ENCODE results near the gene GPC5. TPM values are rescaled to one million over a fixed set of nuclear protein-coding genes. Genes with fewer than 3 reads are reported as not detected.
A peak's percentile ranks its signal among the peaks of the same experiment; 100 is the strongest.

Gene GPC5
- total and polyA plus RNA-seq, 2 of the 13 experiments (the other 11 are each of a cell fraction or from before 2014, with no cell fraction given) = 0.02 to 0.07 TPM

- H3K4me2 ChIP-seq (ENCODE audit: low read depth, low read length) = no peak overlapping the region
- no peak overlapping the region for H2AFZ ChIP-seq (ENCODE audit: low read length)
- no peaks in the 10 kb centered on the region for H3K79me2 ChIP-seq (ENCODE audit: insufficient read depth, low read length)
- no peaks in the 10 kb centered on the region for H3K36me3 ChIP-seq (replicated peaks in 1 of 2; ENCODE audit: control insufficient read depth in 1 of 2, insufficient read depth in 2 of 2, low read length in 2 of 2)
- H3K27me3 ChIP-seq (ENCODE audit: control insufficient read depth in 1 of 2, insufficient read depth in 2 of 2, low read length in 2 of 2) = no peaks in the 10 kb centered on the region; a peak in 1 of 5 replicates
- POLR2A ChIA-PET = no interaction called here
- H3K4me3 ChIP-seq (replicated peaks in 1 of 3; ENCODE audit: insufficient read depth in 1 of 3, low read depth in 2 of 3, low read length in 3 of 3) = no peak overlapping the region
- ATAC-seq = peak; percentile 82
- no peaks in the 10 kb centered on the region for H3K4me1 ChIP-seq (ENCODE audit: insufficient read depth, low read length)
- peak; percentile 28 for DNase-seq (ENCODE audit: low spot score)
- TF ChIP-seq RBFOX2 (IDR thresholded peaks at IDR 0.05; ENCODE audit: low read depth, low read length) (no peak), ZNF607 (CRISPR knock-in tag; IDR thresholded peaks at IDR 0.05; ENCODE audit: borderline replicate concordance) (no peak), TBX2 (CRISPR knock-in tag; IDR thresholded peaks at IDR 0.05; ENCODE audit: borderline replicate concordance) (no peak), STAG1 (CRISPR knock-in tag; IDR thresholded peaks at IDR 0.05) (peak; percentile 50), CTCF (CRISPR knock-in tag; IDR thresholded peaks at IDR 0.05) (peak; percentile 55), SMC3 (IDR thresholded peaks at IDR 0.05; ENCODE audit: low read length) (peak; percentile 60), ZNF337 (CRISPR knock-in tag; IDR thresholded peaks at IDR 0.05; ENCODE audit: borderline replicate concordance, low read depth) (no peak)
- 21% methylated on average over 4 of the region's 4 CpGs for WGBS (ENCODE audit: low lambda C conversion rate)
- no peak overlapping the region for H3K27ac ChIP-seq (ENCODE audit: extremely low read length, insufficient read depth, low read length)
- FAIRE-seq = peak; percentile 73
- intact Hi-C loops (cut with micrococcal nuclease; ENCODE audit: unreplicated experiment) (loop anchor here (1.0 kb wide), 1 partner anchor 128 kb away; no protein-coding TSS in a partner anchor), in situ Hi-C loops (cut with HindIII; ENCODE audit: extremely low pct_ligation_motif_present, low pct_unique_long_range_greater_than_20kb) (loop anchor here (10.0 kb wide), 1 partner anchor 120 kb away; no protein-coding TSS in a partner anchor)
- CTCF ChIA-PET (ENCODE audit: low intra/inter-chr PET ratio, low total read pairs) = interaction anchor here (2.9 kb wide), 1 partner anchor 128 kb away, joined by 21 read pairs; no protein-coding TSS in a partner anchor
- BruUV-seq (replicated peaks) = no TSS peak
- no peaks in the 10 kb centered on the region for H3K9me3 ChIP-seq (ENCODE audit: low read length)
- H4K20me1 ChIP-seq (ENCODE audit: insufficient read depth, low read length) = no peaks in the 10 kb centered on the region
- no peak overlapping the region for H3K9ac ChIP-seq (ENCODE audit: insufficient read depth, low read depth, low read length)
These were observed 676.2 kb downstream of the GPC5 start for GRCh38 chr13:92074658-92075057.

Data from HepG2 (cell line).